GM04503 (cell line): ENCODE results near the gene ETV3L.
"Not testable (repeated sequence)": the region's sequence is repeated elsewhere in the genome, so short reads cannot be mapped to it uniquely, and the experiment has no call there.

ENCODE experiments used
- DNase-seq: peaks from one replicate; pipeline ENCODE4 v3.0.0-alpha.2; 2012; ENCODE audit warnings: low read depth

The ETV3L gene

GRCh38 chr1:157077394-157077793 is 22.2 kb downstream of the ETV3L start:
- no peak for DNase-seq

- DNase-seq: no peak
Observed at GRCh38 chr1:157073944-157074685, 25.5 kb downstream of the ETV3L start.

- DNase-seq: no peak
Observed at GRCh38 chr1:157069601-157070000, 30.0 kb downstream of the ETV3L start.

- not testable (repeated sequence) for DNase-seq
Observed at GRCh38 chr1:157059241-157059640, 40.4 kb downstream of the ETV3L start.

- no peak for DNase-seq
Observed at GRCh38 chr1:157056269-157056668, 43.3 kb downstream of the ETV3L start.

- DNase-seq: not testable (repeated sequence)
Observed at GRCh38 chr1:157055729-157056128, 43.9 kb downstream of the ETV3L start.

GRCh38 chr1:157050836-157051235 is 48.8 kb downstream of the ETV3L start:
- no peak for DNase-seq

- no peak for DNase-seq
Observed at GRCh38 chr1:157047062-157047410, 52.6 kb downstream of the ETV3L start.

- DNase-seq: peak; percentile 49
Observed at GRCh38 chr1:157045250-157046218, 54.1 kb downstream of the ETV3L start, which contains the start of gene ARHGEF11. TSS of gene ARHGEF11 (minus strand) at chr1:157045742. CDS start at chr1:157044330, 1,412 bp downstream.

GRCh38 chr1:157044326-157044725 is 55.3 kb downstream of the ETV3L start:
- DNase-seq: no peak

- DNase-seq: no peak
Observed at GRCh38 chr1:157043685-157044084, 55.9 kb downstream of the ETV3L start.

GRCh38 chr1:157042846-157043245 is 56.8 kb downstream of the ETV3L start:
- DNase-seq: no peak
